SK-N-SH treated with all-trans-retinoic acid at 6 μM for 48 hours (cell line): Measurements from ENCODE around the gene MAML3.

ENCODE experiments used
- ATAC-seq: fragments of 200-7000 bp; cut with Tn5 transposase; 3 replicates; pipeline ENCODE4 v1.9.1; 2020; ENCODE audit warnings: mild to moderate bottlenecking, moderate library complexity
- ARNTL ChIP-seq: fragments of 450-650 bp; formaldehyde crosslinking; IDR thresholded peaks from 2 replicates; pipeline ENCODE4 v1.5.0; 2020; ENCODE audit warnings: low read depth, mild to moderate bottlenecking, moderate library complexity, borderline replicate concordance
- BACH2 ChIP-seq: fragments of 250-450 bp; sonication (Bioruptor Pico); IDR thresholded peaks from 2 replicates; pipeline ENCODE4 v1.9.0; 2021; ENCODE audit warnings: mild to moderate bottlenecking, borderline replicate concordance
- CSDC2 ChIP-seq: fragments of 250-450 bp; sonication (Bioruptor Pico); IDR thresholded peaks from 2 replicates; pipeline ENCODE4 v1.5.0; 2020; ENCODE audit warnings: mild to moderate bottlenecking, moderate library complexity
- ESRRG ChIP-seq: fragments of 250-450 bp; sonication (Bioruptor Pico); IDR thresholded peaks from 2 replicates; pipeline ENCODE4 v1.6.1; 2021; ENCODE audit warnings: mild to moderate bottlenecking
- GLIS3 ChIP-seq: fragments of 250-450 bp; sonication (Bioruptor Pico); IDR thresholded peaks from 2 replicates; pipeline ENCODE4 v1.5.0; 2020; ENCODE audit warnings: mild to moderate bottlenecking, moderate library complexity
- ISL1 ChIP-seq: fragments of 250-450 bp; sonication (Bioruptor Pico); IDR thresholded peaks from 2 replicates; pipeline ENCODE4 v2.1.2; 2022; ENCODE audit warnings: mild to moderate bottlenecking, moderate library complexity
- OSR1 ChIP-seq: fragments of 250-450 bp; sonication (Bioruptor Pico); IDR thresholded peaks from 2 replicates; pipeline ENCODE4 v1.8.0; 2022; ENCODE audit warnings: moderate library complexity, mild to moderate bottlenecking, inconsistent platforms
- PPARA ChIP-seq: fragments of 250-450 bp; sonication (Bioruptor Pico); IDR thresholded peaks from 2 replicates; pipeline ENCODE4 v1.5.0; 2020; ENCODE audit warnings: mild to moderate bottlenecking, borderline replicate concordance
- RARB ChIP-seq: fragments of 250-450 bp; sonication (Bioruptor Pico); IDR thresholded peaks from 2 replicates; pipeline ENCODE4 v1.8.0; 2021; ENCODE audit warnings: mild to moderate bottlenecking, moderate library complexity
- SNAI2 ChIP-seq: fragments of 250-450 bp; sonication (Bioruptor Pico); IDR thresholded peaks from 2 replicates; pipeline ENCODE4 v1.5.0; 2020; ENCODE audit warnings: mild to moderate bottlenecking, moderate library complexity
- TCF4 ChIP-seq: fragments of 250-450 bp; sonication (Bioruptor Pico); IDR thresholded peaks from 2 replicates; pipeline ENCODE4 v1.8.0; 2021; ENCODE audit warnings: mild to moderate bottlenecking, moderate library complexity, borderline replicate concordance
- TOX ChIP-seq: fragments of 250-450 bp; sonication (Bioruptor Pico); IDR thresholded peaks from 2 replicates; pipeline ENCODE4 v1.8.0; 2021; ENCODE audit warnings: mild to moderate bottlenecking, moderate library complexity, borderline replicate concordance
- ZFP3 ChIP-seq: fragments of 250-450 bp; sonication (Bioruptor Pico); IDR thresholded peaks from 2 replicates; pipeline ENCODE4 v1.5.0; 2020; ENCODE audit warnings: mild to moderate bottlenecking, moderate library complexity
- ZFP30 ChIP-seq: fragments of 450-650 bp; formaldehyde crosslinking; IDR thresholded peaks from 2 replicates; pipeline ENCODE4 v1.5.0; 2022; ENCODE audit warnings: mild to moderate bottlenecking, moderate library complexity
- ZNF565 ChIP-seq: fragments of 450-650 bp; formaldehyde crosslinking; conservative IDR thresholded peaks from 2 replicates; pipeline ENCODE4 v1.5.0; 2020; ENCODE audit warnings: low read depth, mild to moderate bottlenecking, moderate library complexity
- ZNF70 ChIP-seq: fragments of 450-650 bp; formaldehyde crosslinking; IDR thresholded peaks from 2 replicates; pipeline ENCODE4 v1.5.0; 2020; ENCODE audit warnings: mild to moderate bottlenecking, moderate library complexity
- ZNF8 ChIP-seq: fragments of 450-650 bp; formaldehyde crosslinking; IDR thresholded peaks from 2 replicates; pipeline ENCODE4 v1.5.0; 2020; ENCODE audit warnings: mild to moderate bottlenecking, moderate library complexity
- TF ChIP-seq, protein P1 (sequence below): fragments of 250-450 bp; sonication (Bioruptor Pico); IDR thresholded peaks from 2 replicates; pipeline ENCODE4 v1.8.0; 2020; ENCODE audit warnings: mild to moderate bottlenecking, moderate library complexity, borderline replicate concordance
- TF ChIP-seq, protein P2 (sequence below): fragments of 250-450 bp; sonication (Bioruptor Pico); IDR thresholded peaks from 2 replicates; pipeline ENCODE4 v1.5.1; 2020; ENCODE audit warnings: low read depth, mild to moderate bottlenecking, moderate library complexity
- TF ChIP-seq, protein P3 (sequence below): fragments of 250-450 bp; sonication (Bioruptor Pico); IDR thresholded peaks from 2 replicates; pipeline ENCODE4 v1.5.1; 2021; ENCODE audit warnings: mild to moderate bottlenecking, moderate library complexity
- TF ChIP-seq, protein P4 (sequence below): fragments of 250-450 bp; sonication (Bioruptor Pico); IDR thresholded peaks from 2 replicates; pipeline ENCODE4 v1.5.0; 2020; ENCODE audit warnings: mild to moderate bottlenecking, moderate library complexity
- TF ChIP-seq, protein P5 (sequence below): fragments of 250-450 bp; sonication (Bioruptor Pico); IDR thresholded peaks from 2 replicates; pipeline ENCODE4 v1.8.0; 2021; ENCODE audit warnings: low read depth, mild to moderate bottlenecking, moderate library complexity, borderline replicate concordance

MAML3 gene

DNA sequence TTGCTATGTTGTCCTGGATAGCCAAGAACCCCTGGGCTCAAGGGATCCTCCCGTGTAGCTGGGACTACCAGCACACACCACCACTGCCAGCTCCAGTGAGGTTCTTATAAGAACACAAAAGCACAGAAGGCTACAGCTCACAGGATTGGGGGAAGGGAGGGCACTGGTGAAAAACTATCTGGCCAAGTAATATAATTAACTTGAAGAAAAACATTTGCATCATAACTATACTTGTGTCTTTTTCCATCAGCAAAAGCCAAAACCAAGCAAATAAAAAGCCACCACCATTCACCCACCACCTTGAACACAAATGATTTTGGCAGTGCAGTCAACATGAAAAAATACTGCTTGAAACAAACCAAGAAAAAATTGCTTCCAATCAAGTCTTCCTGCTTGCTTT is 188.2 kb downstream of the MAML3 start (continued):
- TF ChIP-seq, protein P1, sequence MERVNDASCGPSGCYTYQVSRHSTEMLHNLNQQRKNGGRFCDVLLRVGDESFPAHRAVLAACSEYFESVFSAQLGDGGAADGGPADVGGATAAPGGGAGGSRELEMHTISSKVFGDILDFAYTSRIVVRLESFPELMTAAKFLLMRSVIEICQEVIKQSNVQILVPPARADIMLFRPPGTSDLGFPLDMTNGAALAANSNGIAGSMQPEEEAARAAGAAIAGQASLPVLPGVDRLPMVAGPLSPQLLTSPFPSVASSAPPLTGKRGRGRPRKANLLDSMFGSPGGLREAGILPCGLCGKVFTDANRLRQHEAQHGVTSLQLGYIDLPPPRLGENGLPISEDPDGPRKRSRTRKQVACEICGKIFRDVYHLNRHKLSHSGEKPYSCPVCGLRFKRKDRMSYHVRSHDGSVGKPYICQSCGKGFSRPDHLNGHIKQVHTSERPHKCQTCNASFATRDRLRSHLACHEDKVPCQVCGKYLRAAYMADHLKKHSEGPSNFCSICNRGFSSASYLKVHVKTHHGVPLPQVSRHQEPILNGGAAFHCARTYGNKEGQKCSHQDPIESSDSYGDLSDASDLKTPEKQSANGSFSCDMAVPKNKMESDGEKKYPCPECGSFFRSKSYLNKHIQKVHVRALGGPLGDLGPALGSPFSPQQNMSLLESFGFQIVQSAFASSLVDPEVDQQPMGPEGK: no peak
- TF ChIP-seq ZFP3 (no peak), RARB (CRISPR knock-in tag) (no peak), ARNTL (CRISPR knock-in tag) (no peak), BACH2 (CRISPR knock-in tag) (no peak)
- TF ChIP-seq, protein P2, sequence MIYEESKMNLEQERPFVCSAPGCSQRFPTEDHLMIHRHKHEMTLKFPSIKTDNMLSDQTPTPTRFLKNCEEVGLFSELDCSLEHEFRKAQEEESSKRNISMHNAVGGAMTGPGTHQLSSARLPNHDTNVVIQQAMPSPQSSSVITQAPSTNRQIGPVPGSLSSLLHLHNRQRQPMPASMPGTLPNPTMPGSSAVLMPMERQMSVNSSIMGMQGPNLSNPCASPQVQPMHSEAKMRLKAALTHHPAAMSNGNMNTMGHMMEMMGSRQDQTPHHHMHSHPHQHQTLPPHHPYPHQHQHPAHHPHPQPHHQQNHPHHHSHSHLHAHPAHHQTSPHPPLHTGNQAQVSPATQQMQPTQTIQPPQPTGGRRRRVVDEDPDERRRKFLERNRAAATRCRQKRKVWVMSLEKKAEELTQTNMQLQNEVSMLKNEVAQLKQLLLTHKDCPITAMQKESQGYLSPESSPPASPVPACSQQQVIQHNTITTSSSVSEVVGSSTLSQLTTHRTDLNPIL (CRISPR knock-in tag): no peak
- TF ChIP-seq, protein P3, sequence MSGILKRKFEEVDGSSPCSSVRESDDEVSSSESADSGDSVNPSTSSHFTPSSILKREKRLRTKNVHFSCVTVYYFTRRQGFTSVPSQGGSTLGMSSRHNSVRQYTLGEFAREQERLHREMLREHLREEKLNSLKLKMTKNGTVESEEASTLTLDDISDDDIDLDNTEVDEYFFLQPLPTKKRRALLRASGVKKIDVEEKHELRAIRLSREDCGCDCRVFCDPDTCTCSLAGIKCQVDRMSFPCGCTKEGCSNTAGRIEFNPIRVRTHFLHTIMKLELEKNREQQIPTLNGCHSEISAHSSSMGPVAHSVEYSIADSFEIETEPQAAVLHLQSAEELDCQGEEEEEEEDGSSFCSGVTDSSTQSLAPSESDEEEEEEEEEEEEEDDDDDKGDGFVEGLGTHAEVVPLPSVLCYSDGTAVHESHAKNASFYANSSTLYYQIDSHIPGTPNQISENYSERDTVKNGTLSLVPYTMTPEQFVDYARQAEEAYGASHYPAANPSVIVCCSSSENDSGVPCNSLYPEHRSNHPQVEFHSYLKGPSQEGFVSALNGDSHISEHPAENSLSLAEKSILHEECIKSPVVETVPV: no peak
- TF ChIP-seq, all 23 proteins: peak for 0

DNA sequence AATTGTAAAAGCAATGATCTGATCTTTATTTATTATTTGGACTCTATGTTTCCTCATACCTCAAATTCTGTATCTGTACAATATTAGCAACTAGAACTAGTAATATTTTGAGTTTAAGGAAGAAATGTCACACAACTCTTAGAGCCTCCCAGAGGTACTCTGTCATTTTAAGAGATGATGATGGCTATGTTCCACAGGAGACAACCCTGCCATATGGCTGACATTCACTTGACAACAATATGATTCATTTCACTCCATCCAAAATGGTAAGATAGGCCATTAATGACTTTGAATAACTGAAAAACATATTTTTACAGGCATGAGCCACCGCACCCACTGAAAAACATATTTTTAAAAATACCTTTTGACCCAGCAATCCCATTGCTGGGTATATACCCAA is 190.3 kb downstream of the MAML3 start:
- TF ChIP-seq CSDC2: no peak
- no peak for TF ChIP-seq RARB (CRISPR knock-in tag)
- TF ChIP-seq TOX (CRISPR knock-in tag): no peak
- TF ChIP-seq, protein P2 (CRISPR knock-in tag): no peak
- TF ChIP-seq, protein P1: no peak
- TF ChIP-seq PPARA (CRISPR knock-in tag): no peak
- TF ChIP-seq ZNF565 (CRISPR knock-in tag): no peak
- TF ChIP-seq, protein P3: no peak
- no peak for TF ChIP-seq GLIS3 (CRISPR knock-in tag)
- no peak for TF ChIP-seq ZNF8 (CRISPR knock-in tag)
- TF ChIP-seq ZNF70: no peak
- TF ChIP-seq SNAI2: no peak
- TF ChIP-seq TCF4 (CRISPR knock-in tag): no peak
- TF ChIP-seq, protein P4, sequence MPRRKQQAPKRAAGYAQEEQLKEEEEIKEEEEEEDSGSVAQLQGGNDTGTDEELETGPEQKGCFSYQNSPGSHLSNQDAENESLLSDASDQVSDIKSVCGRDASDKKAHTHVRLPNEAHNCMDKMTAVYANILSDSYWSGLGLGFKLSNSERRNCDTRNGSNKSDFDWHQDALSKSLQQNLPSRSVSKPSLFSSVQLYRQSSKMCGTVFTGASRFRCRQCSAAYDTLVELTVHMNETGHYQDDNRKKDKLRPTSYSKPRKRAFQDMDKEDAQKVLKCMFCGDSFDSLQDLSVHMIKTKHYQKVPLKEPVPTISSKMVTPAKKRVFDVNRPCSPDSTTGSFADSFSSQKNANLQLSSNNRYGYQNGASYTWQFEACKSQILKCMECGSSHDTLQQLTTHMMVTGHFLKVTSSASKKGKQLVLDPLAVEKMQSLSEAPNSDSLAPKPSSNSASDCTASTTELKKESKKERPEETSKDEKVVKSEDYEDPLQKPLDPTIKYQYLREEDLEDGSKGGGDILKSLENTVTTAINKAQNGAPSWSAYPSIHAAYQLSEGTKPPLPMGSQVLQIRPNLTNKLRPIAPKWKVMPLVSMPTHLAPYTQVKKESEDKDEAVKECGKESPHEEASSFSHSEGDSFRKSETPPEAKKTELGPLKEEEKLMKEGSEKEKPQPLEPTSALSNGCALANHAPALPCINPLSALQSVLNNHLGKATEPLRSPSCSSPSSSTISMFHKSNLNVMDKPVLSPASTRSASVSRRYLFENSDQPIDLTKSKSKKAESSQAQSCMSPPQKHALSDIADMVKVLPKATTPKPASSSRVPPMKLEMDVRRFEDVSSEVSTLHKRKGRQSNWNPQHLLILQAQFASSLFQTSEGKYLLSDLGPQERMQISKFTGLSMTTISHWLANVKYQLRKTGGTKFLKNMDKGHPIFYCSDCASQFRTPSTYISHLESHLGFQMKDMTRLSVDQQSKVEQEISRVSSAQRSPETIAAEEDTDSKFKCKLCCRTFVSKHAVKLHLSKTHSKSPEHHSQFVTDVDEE: no peak
- TF ChIP-seq, protein P5, sequence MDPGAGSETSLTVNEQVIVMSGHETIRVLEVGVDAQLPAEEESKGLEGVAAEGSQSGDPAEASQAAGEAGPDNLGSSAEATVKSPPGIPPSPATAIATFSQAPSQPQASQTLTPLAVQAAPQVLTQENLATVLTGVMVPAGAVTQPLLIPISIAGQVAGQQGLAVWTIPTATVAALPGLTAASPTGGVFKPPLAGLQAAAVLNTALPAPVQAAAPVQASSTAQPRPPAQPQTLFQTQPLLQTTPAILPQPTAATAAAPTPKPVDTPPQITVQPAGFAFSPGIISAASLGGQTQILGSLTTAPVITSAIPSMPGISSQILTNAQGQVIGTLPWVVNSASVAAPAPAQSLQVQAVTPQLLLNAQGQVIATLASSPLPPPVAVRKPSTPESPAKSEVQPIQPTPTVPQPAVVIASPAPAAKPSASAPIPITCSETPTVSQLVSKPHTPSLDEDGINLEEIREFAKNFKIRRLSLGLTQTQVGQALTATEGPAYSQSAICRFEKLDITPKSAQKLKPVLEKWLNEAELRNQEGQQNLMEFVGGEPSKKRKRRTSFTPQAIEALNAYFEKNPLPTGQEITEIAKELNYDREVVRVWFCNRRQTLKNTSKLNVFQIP: no peak
- TF ChIP-seq ESRRG (CRISPR knock-in tag): no peak
- TF ChIP-seq ARNTL (CRISPR knock-in tag): no peak
- TF ChIP-seq ISL1 (CRISPR knock-in tag): no peak
- TF ChIP-seq OSR1: no peak
- TF ChIP-seq ZFP30 (CRISPR knock-in tag): no peak
- ATAC-seq: no peak
